ENCODE data around the gene TSPEAR. TPM values are rescaled to one million over a fixed set of nuclear protein-coding genes. Genes with fewer than 3 reads are reported as not detected.
A peak's percentile ranks its signal among the peaks of the same experiment; 100 is the strongest.

The TSPEAR gene
- total RNA-seq, 2 experiments from 2014 or later = not detected

GRCh38 chr21:44512496-44513388, 198.6 kb downstream of the TSPEAR start:
- peaks cover 12% of the 10 kb centered on the region for H3K4me1 ChIP-seq (ENCODE audit: insufficient read depth, low read length)
- intact Hi-C loops (cut with DNase I, micrococcal nuclease) = loop anchor here in 1 of 2 experiments (5.0 kb wide), 2 partner anchors 365 to 425 kb away; no protein-coding TSS in a partner anchor
- CTCF ChIA-PET = no interaction called here
- no peaks in the 10 kb centered on the region for H3K9me3 Mint-ChIP-seq
- POLR2A ChIA-PET = no interaction called here
- no peak overlapping the region for H3K4me3 Mint-ChIP-seq
- no peak for TF ChIP-seq CTCF (IDR thresholded peaks at IDR 0.05)
- H3K4me1 Mint-ChIP-seq (ENCODE audit: low read depth) = no peaks in the 10 kb centered on the region
- no peaks in the 10 kb centered on the region for H3K36me3 Mint-ChIP-seq (ENCODE audit: low read depth)
- no peaks in the 10 kb centered on the region for H3K27me3 ChIP-seq (ENCODE audit: control insufficient read depth in 1 of 2, insufficient read depth in 2 of 2, low read length in 2 of 2)
- DNase-seq (no peak), ATAC-seq (ENCODE audit: poor library complexity) (no peak)
- H3K27ac ChIP-seq (ENCODE audit: low read depth in 1 of 2, low read length in 2 of 2) = no peak overlapping the region
- H3K27me3 Mint-ChIP-seq = no peaks in the 10 kb centered on the region
- no peaks in the 10 kb centered on the region for H3K36me3 ChIP-seq (ENCODE audit: insufficient read depth, low read length)
- no peak overlapping the region for H3K4me3 ChIP-seq (ENCODE audit: low read length)
- peaks cover 0 to 5% of the 10 kb centered on the region in 2 experiments for H3K9me3 ChIP-seq (ENCODE audit: control insufficient read depth in 1 of 2, insufficient read depth in 1 of 2, low read length in 2 of 2)
- H3K27ac Mint-ChIP-seq = no peak overlapping the region

GRCh38 chr21:44511938-44512275, 199.5 kb downstream of the TSPEAR start:
- POLR2A ChIA-PET = no interaction called here
- no peaks in the 10 kb centered on the region for H3K36me3 Mint-ChIP-seq (ENCODE audit: low read depth)
- no peaks in the 10 kb centered on the region for H3K4me1 Mint-ChIP-seq (ENCODE audit: low read depth)
- intact Hi-C loops (cut with DNase I, micrococcal nuclease) = loop anchor here (2.0 to 5.0 kb wide), 3 partner anchors 365 to 425 kb away; no protein-coding TSS in a partner anchor
- no peak overlapping the region for H3K4me3 Mint-ChIP-seq
- H3K27me3 Mint-ChIP-seq = no peaks in the 10 kb centered on the region
- Histone ChIP-seq H3K4me3 (ENCODE audit: low read length) (no peak overlapping the region), H3K9me3 (ENCODE audit: control insufficient read depth in 1 of 2, insufficient read depth in 1 of 2, low read length in 2 of 2) (no peaks in the 10 kb centered on the region), H3K27me3 (ENCODE audit: control insufficient read depth in 1 of 2, insufficient read depth in 2 of 2, low read length in 2 of 2) (no peaks in the 10 kb centered on the region), H3K27ac (ENCODE audit: low read depth in 1 of 2, low read length in 2 of 2) (no peak overlapping the region), H3K36me3 (ENCODE audit: insufficient read depth, low read length) (no peaks in the 10 kb centered on the region), H3K4me1 (ENCODE audit: insufficient read depth, low read length) (peaks cover 12% of the 10 kb centered on the region)
- no peaks in the 10 kb centered on the region for H3K9me3 Mint-ChIP-seq
- no peak for DNase-seq
- TF ChIP-seq CTCF (IDR thresholded peaks at IDR 0.05) = no peak
- no peak overlapping the region for H3K27ac Mint-ChIP-seq
- ATAC-seq (ENCODE audit: poor library complexity) = no peak
- CTCF ChIA-PET = interaction anchor here (2.9 to 3.3 kb wide), 2 partner anchors 230 to 282 kb away, joined by 24 to 41 read pairs; no protein-coding TSS in a partner anchor

GRCh38 chr21:44511219-44511937, 200.0 kb downstream of the TSPEAR start:
- Histone ChIP-seq H3K4me3 (ENCODE audit: low read length) (no peak overlapping the region), H3K36me3 (ENCODE audit: insufficient read depth, low read length) (no peaks in the 10 kb centered on the region), H3K4me1 (ENCODE audit: insufficient read depth, low read length) (peaks cover 12% of the 10 kb centered on the region), H3K27me3 (ENCODE audit: control insufficient read depth in 1 of 2, insufficient read depth in 2 of 2, low read length in 2 of 2) (no peaks in the 10 kb centered on the region), H3K9me3 (ENCODE audit: control insufficient read depth in 1 of 2, insufficient read depth in 1 of 2, low read length in 2 of 2) (no peaks in the 10 kb centered on the region), H3K27ac (ENCODE audit: low read depth in 1 of 2, low read length in 2 of 2) (no peak overlapping the region)
- H3K4me1 Mint-ChIP-seq (ENCODE audit: low read depth) = no peaks in the 10 kb centered on the region
- H3K27ac Mint-ChIP-seq = no peak overlapping the region
- H3K4me3 Mint-ChIP-seq = peak overlapping the region; percentile 42
- H3K36me3 Mint-ChIP-seq (ENCODE audit: low read depth) = no peaks in the 10 kb centered on the region
- DNase-seq (no peak), ATAC-seq (ENCODE audit: poor library complexity) (no peak)
- ChIA-PET CTCF (interaction anchor here (0.6 to 3.3 kb wide), 6 partner anchors 231 to 364 kb away, joined by 3 to 41 read pairs (median 6); no protein-coding TSS in a partner anchor), POLR2A (interaction anchor here (1.1 to 1.9 kb wide), 5 partner anchors 107 to 282 kb away, joined by 4 to 14 read pairs (median 5); partner anchors contain the start of gene KRTAP12-3)
- intact Hi-C loops (cut with DNase I, micrococcal nuclease) = loop anchor here (2.0 to 5.0 kb wide), 3 partner anchors 366 to 426 kb away; no protein-coding TSS in a partner anchor
- H3K9me3 Mint-ChIP-seq = no peaks in the 10 kb centered on the region
- H3K27me3 Mint-ChIP-seq = no peaks in the 10 kb centered on the region
- TF ChIP-seq CTCF (IDR thresholded peaks at IDR 0.05) = no peak
